HG03060 (cell line): ENCODE data around the gene ASXL1.
A peak's percentile ranks its signal among the peaks of the same experiment; 100 is the strongest.
"Not testable (repeated sequence)": the region's sequence is repeated elsewhere in the genome, so short reads cannot be mapped to it uniquely, and the experiment has no call there.

Experiments
- ATAC-seq: cut with Tn5 transposase; IDR thresholded peaks from one replicate; pipeline ENCODE4 v1.9.1; 2021; ENCODE audit warnings: low read depth, moderate number of reproducible peaks; ENCODE audit not compliant: unreplicated experiment

Gene ASXL1

DNA sequence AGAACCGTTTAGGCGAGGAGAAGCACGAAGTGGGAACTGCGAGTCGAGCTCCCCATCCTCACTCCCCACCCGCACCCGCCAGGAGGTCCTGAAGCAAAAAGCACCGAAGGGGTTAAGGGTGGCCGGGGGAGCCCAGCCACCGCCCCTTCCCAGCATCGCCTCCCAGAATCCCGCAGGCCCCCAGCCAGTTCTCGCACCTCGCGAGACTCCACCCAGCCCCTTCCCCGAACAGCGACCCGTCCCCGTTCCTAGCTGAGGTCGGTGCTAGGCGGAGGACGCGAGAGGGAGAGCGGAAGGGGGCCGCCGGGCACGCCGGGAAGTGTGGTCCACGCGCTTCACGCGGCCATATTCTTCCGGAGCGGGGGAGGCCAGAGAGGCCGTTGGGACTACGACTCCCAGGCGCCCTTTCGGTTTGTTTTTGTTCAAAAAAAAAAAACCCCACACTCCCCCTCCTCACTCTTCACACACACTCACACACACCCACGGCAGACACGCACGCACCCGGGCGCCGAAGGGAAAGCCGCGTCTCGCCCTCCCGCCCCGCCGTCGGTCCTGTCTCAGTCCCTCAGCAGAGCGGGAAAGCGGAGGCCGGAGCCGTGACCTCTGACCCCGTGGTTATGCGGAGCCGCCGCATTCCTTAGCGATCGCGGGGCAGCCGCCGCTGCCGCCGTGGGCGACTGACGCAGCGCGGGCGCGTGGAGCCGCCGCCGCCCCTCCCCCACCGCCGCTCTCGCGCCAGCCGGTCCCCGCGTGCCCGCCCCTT is at the start of gene ASXL1:
ASXL1 (plus strand) TSS at position 463 of the 763 bp plus-strand sequence. CDS start 445 bp downstream, outside the sequence.
- ATAC-seq: peak; percentile 42

DNA sequence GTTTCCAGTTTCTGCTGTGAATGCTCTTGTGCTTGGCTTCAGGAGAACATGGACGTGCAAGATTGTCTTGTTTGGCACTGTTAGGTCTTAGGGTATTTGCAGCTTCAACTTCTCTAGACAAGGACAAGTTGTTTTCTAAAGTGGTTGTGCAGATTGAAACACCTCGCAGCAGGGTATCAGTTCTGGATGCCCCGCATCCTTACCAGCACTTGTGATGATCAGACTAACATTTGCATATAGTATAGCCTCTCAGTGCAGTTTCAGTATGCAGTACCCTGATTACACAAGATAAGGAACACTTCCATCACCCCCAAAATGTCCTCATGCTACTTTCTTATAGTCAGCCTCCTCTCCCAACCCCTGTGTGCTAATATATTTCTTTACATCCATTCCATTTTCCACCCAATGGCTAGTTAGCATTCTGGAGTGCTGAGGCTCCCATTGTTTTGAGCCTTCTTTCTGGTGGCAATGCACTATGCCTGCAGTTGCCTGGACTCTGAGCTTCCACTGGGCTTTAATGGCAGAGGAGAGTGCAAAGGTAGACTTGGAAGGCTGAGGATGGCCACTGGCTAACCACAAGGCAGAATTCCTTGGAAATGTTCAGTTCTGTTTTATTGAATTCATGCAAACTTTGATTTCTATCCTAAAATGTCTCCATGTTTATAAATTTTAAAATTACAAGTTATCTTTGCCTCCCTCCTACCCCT is 45.3 kb upstream of the ASXL1 start:
- ATAC-seq: no peak

DNA sequence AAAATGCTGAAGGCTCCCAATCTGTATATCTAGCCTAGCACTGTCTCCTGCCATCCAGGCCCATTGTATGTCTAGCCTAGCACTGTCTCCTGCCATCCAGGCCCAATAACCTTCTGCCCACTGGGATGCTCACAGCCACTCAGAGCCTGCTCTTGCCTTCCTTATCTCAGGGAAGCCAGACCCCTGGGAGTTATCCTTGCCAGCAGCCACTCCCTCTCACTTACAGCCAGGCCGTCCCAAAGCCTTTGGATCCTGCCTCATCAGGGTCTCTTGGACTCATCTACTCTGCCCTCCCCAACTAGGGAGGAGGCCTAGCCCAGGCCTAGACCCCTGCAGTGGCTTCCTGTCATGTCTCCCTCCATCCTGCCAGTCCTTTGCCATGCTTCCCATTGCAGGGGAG is 43.4 kb upstream of the ASXL1 start:
- ATAC-seq: no peak

DNA sequence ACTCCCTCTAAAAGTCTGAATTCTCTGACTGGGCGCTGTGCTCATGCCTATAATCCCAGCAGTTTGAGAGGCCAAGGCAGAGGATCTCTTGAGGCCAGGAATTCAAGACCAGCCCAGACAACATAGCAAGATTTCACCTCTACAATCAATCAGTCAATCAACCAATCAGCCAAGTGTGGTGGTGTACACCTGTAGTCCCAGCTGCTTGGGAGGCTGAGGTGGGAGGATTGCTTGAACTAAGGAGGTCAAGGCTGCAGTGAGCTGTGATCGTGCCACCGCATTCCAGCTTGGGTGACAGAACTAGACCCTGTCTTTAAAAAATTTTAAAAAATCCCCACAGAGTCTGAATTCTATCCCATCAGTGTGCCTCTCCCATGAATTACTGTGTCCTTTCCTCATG is 42.7 kb upstream of the ASXL1 start:
- no peak for ATAC-seq

GRCh38 chr20:32315891-32316290 is 42.2 kb upstream of the ASXL1 start:
- no peak for ATAC-seq

- ATAC-seq: no peak
These were observed 41.5 kb upstream of the ASXL1 start for GRCh38 chr20:32316667-32317066.

DNA sequence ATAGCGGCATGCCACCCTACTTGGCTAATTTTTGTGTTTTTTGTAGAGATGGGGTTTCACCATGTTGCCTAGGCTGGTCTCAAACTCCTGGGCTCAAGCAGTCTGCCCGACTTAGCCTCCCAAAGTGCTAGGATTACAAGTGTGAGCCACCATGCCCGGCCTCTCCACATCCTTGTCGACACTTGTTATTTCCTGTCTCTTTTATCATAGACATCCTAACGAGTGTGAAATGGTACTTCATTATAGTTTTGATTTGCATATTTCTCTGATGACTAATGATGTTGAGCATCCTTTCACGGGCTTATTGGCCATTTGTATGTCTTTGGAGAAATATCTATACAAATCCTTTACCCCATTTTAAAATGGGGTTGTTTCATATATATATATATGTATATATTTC is 39.0 kb upstream of the ASXL1 start:
- no peak for ATAC-seq

- ATAC-seq: no peak
These were observed 37.8 kb upstream of the ASXL1 start for GRCh38 chr20:32320305-32320704.

- ATAC-seq: no peak
These were observed 36.7 kb upstream of the ASXL1 start for GRCh38 chr20:32321390-32321789.

DNA sequence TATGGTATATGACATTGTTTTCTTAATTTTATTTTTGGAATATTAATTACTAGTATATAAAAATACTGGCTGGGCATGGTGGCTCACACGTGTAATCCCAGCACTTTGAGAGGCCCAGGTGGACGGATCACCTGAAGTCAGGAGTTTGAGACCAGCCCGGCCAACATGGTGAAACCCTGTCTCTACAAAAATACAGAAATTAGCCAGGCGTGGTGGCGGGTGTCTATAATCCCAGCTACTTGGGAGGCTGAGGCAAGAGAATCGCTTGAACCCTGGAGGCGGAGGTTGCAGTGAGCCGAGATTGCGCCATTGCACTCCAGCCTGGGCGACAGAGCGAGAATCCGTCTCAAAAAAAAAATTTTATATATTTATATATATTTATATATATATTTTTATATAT is 35.9 kb upstream of the ASXL1 start:
- not testable (repeated sequence) for ATAC-seq

- ATAC-seq: not testable (repeated sequence)
These were observed 34.4 kb upstream of the ASXL1 start for GRCh38 chr20:32323761-32324160.

DNA sequence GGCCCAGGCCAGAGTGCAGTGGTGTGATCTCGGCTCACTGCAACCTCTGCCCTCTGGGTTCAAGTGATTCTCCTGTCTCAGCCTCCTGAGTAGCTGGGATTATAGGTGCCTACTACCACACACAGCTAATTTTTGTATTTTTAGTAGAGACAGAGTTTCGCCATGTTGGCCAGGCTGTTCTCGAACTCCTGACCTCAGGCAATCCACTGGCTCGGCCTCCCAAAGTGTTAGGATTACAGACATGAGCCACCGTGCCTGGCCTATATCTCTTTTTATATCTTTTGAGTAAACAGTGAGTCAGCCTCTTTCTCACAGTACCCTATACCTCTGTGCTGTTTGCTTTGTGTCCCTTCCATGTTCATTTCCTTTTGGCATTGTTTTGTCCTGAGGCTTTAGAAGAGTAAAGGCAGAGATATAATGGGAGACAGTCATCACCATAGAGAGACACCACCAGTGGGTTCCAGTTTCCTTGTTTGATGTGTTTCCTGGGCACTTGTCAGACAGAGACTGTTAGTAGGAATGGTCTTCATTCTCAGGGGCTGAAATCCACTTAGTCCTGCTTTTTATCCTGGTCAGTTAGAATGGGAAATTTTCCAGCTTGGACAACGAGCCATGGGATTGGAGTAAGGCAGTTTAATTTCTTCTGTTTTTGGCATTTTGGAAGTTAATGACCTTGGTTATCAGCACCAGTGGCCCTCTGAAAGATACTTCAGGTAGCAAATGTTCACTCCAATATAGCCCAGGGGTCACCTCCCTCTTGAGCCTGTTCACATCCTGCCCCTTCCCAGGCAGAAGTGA is 32.2 kb upstream of the ASXL1 start:
- ATAC-seq: no peak

GRCh38 chr20:32326504-32326845 is 31.7 kb upstream of the ASXL1 start:
- ATAC-seq: no peak

DNA sequence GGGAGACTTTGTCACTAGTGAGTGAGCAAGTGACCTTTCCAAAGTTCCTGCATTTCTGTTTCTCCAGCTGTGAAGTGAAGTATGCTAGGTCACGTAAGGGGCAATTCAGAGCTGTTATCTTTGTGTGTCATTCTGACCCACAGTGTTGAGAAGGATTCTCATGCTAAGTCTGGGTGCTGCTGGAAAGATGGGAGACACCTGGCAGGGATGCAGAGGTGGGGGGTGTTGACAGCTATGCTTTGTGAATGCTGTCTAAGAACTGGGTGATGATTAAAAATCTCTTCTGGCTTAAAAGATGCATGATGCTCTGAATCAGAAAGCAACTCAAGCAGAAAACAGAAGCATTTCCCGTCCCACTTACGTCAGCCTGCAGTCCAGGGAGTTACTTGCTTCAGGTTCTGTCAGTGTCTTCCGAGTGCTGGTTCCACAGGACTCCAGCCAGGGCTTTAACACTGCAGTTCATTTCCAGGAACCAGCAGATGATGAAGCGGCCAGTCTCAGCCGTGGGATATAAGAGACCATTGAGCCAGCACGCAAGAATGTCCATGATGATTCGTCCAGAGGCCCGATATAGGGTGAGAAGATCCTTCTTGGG is 30.9 kb upstream of the ASXL1 start:
- no peak for ATAC-seq

DNA sequence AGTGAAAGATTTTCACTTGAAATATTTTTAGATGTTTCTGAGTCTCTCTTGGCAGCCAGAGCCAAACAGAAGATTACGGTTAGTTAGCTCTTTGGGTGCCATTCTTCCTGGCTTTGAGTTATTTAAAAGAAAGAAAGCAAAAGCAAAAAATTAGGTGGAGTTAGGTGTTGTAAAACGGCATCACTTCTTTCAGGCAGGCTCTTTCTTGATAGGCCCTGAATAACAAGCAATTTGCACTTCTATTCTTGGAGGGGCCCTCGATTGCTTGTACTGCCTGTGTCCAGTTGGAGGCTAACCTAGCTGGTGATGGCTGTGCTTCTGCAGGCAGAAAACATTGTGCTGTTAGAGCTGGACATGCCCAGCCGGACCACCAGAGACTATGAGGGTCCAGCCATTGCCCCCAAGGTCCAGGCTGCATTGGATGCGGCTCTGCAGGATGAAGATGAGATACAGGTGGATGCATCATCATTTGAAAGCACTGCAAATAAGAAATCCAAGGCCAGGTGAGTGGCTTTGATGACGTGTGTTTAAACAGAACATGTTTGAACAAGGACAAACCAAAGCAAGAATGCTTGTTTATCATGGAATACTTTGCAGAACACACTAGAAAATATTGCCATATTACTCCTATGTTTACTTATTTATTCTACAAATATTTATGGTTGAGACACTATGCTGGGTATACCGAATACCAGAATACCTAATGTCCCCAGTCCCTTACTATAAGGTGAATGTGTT is 28.1 kb upstream of the ASXL1 start:
- no peak for ATAC-seq

GRCh38 chr20:32330555-32330897 is 27.6 kb upstream of the ASXL1 start:
- no peak for ATAC-seq

DNA sequence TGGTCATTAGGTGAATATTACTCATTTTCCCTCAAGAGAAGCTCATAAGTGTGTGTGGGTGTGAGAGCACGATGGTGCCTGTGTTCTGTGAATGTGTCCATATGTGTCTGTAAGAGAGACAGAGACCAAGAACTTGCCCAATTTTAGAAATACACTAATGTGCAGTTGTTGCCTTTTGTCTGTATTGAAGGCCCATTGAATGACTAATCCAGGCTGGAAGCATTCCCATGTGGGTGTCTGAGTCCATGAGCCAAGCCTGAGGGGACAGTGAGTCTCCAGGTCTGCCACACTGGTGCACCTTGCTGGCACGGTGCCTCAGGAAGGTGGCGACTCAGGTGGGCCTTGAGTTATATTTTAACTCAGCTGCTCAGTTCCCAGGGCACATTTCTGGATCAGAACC is 25.5 kb upstream of the ASXL1 start:
- ATAC-seq: no peak

- ATAC-seq: no peak
These were observed 24.7 kb upstream of the ASXL1 start for GRCh38 chr20:32333181-32333987.

DNA sequence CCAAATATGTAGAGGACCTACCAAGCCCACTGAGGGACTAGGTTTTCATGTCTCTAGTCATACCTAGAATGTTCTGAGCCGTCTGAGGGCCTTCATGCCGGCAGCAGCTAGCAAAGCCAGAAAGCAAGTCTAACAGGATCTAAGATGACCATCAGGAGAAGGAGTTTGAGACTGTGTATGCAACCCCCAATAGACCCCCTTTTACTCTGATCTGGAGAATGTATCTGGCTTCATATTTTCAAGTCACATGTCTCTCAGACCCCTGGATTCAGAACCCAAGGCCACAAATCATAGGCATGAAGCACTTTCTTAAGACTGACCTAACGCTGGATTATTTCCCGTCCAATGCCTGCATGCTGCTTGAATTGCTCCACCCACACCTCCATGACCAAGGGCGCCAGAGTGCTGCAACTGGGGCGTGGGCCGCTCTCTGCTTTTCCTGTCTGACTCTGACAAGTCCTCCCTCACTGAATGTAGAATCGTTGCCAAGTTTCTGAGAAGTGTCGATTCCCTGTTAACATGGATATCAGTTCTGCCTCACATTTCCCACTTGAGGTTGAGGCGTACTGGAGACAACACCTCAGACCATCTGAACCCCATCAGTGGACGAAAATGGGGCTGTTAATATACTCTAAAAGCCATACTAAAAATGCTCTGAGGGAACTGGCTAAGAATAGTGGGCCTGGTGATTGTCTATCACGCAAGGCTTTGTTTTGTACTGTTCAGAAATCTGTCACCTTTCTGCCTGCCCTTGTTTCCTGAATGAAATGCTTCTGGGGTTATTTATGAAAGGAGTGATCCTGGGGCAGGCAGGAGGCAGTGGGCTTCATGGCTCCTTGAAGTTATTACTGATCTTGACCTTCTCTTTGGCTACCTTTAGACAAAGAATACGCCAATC is 23.9 kb upstream of the ASXL1 start:
- ATAC-seq: no peak
